ENCODE results near the gene SPHK1. TPM values are rescaled to one million over a fixed set of nuclear protein-coding genes. Genes with fewer than 3 reads are reported as not detected.

Gene SPHK1
- total RNA-seq, 1 donor from 2014 or later = 26.8 TPM

GRCh38 chr17:76416457-76416856 lies 32.0 kb downstream of the SPHK1 start:
- intact Hi-C loops (cut with micrococcal nuclease) = no loop called here

DNA sequence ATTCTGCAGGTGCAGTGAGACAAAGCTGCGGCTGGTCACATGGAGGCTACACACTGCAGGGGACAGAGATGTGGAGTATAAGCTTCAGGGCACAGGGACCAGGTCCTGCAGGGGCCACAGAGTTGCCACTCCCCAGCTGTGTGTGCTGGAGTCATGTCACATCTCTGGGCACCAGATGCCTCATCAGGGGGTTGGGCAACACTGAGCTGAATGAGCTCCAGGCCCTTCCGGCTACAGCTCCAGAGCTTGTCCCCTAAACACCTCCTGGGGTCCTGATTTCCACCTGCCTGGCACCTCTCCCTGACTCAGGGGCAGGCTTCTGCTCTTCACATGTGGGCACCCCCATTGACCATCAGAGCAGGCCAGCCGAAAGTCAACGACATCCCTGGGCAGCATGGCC lies 32.5 kb downstream of the SPHK1 start:
- no peak overlapping the region for H3K4me3 Mint-ChIP-seq
- peaks cover 12% of the 10 kb centered on the region for H3K4me1 Mint-ChIP-seq
- H3K27ac Mint-ChIP-seq = no peak overlapping the region
- peaks cover 3% of the 10 kb centered on the region for H3K36me3 Mint-ChIP-seq (ENCODE audit: low read depth)
- H3K9me3 Mint-ChIP-seq = no peaks in the 10 kb centered on the region
- no peaks in the 10 kb centered on the region for H3K27me3 Mint-ChIP-seq
- intact Hi-C loops (cut with micrococcal nuclease) = no loop called here
- no peak for DNase-seq

More at GRCh38 chr17:76416457-76416856, 32.0 kb downstream of the SPHK1 start:
- Mint-ChIP-seq H3K27me3 (no peaks in the 10 kb centered on the region), H3K27ac (no peak overlapping the region), H3K4me1 (peaks cover 12% of the 10 kb centered on the region), H3K4me3 (no peak overlapping the region), H3K9me3 (no peaks in the 10 kb centered on the region), H3K36me3 (ENCODE audit: low read depth) (peaks cover 2% of the 10 kb centered on the region)
- DNase-seq = no peak

- Mint-ChIP-seq H3K27me3 (no peaks in the 10 kb centered on the region), H3K27ac (no peak overlapping the region)
Observed at GRCh38 chr17:76417499-76418143, 33.2 kb downstream of the SPHK1 start.

DNA sequence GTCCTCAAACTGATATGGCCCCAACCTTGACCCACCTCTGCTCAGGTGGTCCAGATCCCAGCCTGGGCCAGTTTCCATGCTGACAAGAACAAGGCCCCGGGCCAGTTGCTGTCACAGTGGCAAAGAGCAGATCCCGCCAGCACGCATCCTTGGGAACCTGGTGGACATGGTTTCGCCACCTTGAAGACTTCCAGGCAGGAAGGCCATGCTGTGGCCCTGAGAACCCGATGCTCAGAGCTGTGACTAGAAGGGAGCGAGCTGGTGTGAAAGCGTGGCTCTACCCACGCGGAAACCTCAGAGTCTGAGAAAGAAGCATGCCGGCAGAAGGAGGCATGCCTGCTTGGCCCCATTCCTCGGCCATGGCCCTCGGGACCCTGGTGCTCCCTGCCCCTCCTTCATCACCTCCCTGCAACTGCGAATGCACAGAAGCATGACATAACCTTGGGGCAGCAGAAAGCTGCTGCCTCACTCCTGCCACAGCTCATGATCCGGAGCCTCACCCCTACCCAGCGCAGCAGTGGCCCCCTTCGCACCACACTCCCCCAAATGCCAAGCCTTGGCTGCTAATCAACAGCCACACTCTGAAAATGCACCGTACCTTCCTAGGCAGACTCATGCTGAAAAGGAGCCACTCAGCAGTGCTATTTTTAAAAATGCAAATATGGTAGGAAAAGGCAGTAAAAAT lies 35.3 kb downstream of the SPHK1 start:
- H3K9me3 Mint-ChIP-seq = no peaks in the 10 kb centered on the region
- H3K4me1 Mint-ChIP-seq = peaks cover 8% of the 10 kb centered on the region
- DNase-seq = no peak
- H3K36me3 Mint-ChIP-seq (ENCODE audit: low read depth) = peaks cover 1% of the 10 kb centered on the region
- no peaks in the 10 kb centered on the region for H3K27me3 Mint-ChIP-seq
- no peak overlapping the region for H3K4me3 Mint-ChIP-seq
- no peak overlapping the region for H3K27ac Mint-ChIP-seq
- intact Hi-C loops (cut with micrococcal nuclease) = no loop called here

More at GRCh38 chr17:76417499-76418143, 33.2 kb downstream of the SPHK1 start:
- no peak for DNase-seq
- H3K36me3 Mint-ChIP-seq (ENCODE audit: low read depth) = peaks cover 3% of the 10 kb centered on the region
- intact Hi-C loops (cut with micrococcal nuclease) = no loop called here
- H3K4me3 Mint-ChIP-seq = no peak overlapping the region
- peaks cover 12% of the 10 kb centered on the region for H3K4me1 Mint-ChIP-seq
- H3K9me3 Mint-ChIP-seq = no peaks in the 10 kb centered on the region

DNA sequence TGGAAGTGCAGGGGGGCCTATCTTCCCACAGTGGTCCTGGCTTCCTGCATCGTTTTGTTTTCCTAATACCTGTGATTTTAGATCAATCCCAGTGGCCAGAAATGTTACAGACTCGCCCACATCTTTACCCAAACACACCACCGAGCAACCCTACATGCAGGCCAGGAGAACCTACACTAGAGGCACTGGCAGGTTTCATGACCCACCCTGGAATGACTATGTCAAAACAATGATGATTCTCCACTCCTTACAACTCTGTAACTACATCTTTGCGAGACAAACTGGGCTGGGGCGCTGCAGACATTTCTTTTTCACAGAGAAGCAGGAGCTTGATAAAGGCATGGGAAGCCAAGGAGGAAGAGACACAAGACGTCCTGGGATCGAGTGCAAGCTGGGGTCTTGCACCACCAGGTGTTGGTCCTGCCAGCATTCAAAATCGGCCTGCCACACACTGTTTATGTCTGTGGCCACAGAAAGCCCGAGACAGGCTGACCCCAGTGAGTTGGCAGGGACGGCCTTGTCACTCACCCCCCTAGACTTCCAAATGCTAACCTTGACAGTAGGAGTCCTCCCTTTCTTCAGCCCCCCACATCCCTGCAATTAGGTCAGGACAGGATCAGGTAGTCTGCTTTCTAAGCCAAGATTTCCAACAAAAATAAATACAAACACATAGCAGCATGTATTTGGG lies 36.1 kb downstream of the SPHK1 start:
- Mint-ChIP-seq H3K27me3 (no peaks in the 10 kb centered on the region), H3K4me1 (peaks cover 10% of the 10 kb centered on the region), H3K27ac (no peak overlapping the region), H3K4me3 (no peak overlapping the region), H3K36me3 (ENCODE audit: low read depth) (peaks cover 1% of the 10 kb centered on the region), H3K9me3 (no peaks in the 10 kb centered on the region)
- intact Hi-C loops (cut with micrococcal nuclease) = no loop called here
- DNase-seq = no peak

DNA sequence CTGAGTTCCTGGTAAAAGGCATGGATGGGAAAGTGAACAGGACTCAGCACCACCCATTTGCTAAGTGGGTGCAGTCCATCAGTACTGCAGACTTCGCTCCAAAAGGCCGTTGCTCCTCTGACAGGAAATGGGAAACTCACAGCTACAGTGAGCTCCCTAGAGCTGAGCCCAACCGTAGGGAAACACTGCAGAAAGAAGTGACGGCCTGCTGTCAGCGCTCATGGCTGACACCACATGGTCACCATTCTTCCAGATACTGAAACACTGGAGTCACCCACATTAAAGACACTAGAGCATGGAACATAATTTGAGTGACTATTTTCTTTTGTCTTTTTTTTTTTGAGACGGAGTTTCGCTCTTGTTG lies 36.6 kb downstream of the SPHK1 start:
- intact Hi-C loops (cut with micrococcal nuclease) = no loop called here
- H3K4me1 Mint-ChIP-seq = peaks cover 11% of the 10 kb centered on the region
- no peak overlapping the region for H3K4me3 Mint-ChIP-seq
- H3K27me3 Mint-ChIP-seq = no peaks in the 10 kb centered on the region
- H3K27ac Mint-ChIP-seq = no peak overlapping the region
- H3K36me3 Mint-ChIP-seq (ENCODE audit: low read depth) = peaks cover 1% of the 10 kb centered on the region
- no peak for DNase-seq
- no peaks in the 10 kb centered on the region for H3K9me3 Mint-ChIP-seq

GRCh38 chr17:76422406-76422805 lies 38.0 kb downstream of the SPHK1 start:
- no peaks in the 10 kb centered on the region for H3K27me3 Mint-ChIP-seq
- H3K27ac Mint-ChIP-seq = no peak overlapping the region

DNA sequence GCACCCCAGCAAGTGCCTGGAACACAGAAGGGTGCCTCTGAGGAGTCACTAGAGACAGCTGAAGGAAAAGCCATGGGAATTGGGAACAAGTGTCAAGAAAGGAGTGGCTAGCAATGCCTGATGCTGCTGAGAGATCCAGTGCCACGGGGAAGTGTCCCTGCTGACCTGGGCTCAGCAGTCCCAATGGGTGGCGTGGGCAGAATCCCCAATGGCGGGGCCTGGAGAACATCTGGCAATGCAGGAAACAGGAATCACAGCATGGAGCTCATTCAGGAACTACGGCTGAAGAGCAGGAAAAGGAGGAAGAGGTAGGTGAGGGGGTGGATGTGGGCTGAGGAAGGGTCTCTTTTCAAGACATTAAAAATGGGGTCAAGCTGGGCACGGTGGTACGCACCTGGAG lies 38.5 kb downstream of the SPHK1 start:
- H3K27ac Mint-ChIP-seq = no peak overlapping the region
- H3K9me3 Mint-ChIP-seq = no peaks in the 10 kb centered on the region
- H3K4me1 Mint-ChIP-seq = peaks cover 12% of the 10 kb centered on the region
- intact Hi-C loops (cut with micrococcal nuclease) = no loop called here
- no peaks in the 10 kb centered on the region for H3K27me3 Mint-ChIP-seq
- peaks cover 1% of the 10 kb centered on the region for H3K36me3 Mint-ChIP-seq (ENCODE audit: low read depth)
- DNase-seq = no peak
- H3K4me3 Mint-ChIP-seq = no peak overlapping the region

More at GRCh38 chr17:76422406-76422805, 38.0 kb downstream of the SPHK1 start:
- intact Hi-C loops (cut with micrococcal nuclease) = no loop called here
- peaks cover 16% of the 10 kb centered on the region for H3K4me1 Mint-ChIP-seq
- no peak overlapping the region for H3K4me3 Mint-ChIP-seq
- DNase-seq = no peak
- H3K36me3 Mint-ChIP-seq (ENCODE audit: low read depth) = peaks cover 1% of the 10 kb centered on the region
- no peaks in the 10 kb centered on the region for H3K9me3 Mint-ChIP-seq

DNA sequence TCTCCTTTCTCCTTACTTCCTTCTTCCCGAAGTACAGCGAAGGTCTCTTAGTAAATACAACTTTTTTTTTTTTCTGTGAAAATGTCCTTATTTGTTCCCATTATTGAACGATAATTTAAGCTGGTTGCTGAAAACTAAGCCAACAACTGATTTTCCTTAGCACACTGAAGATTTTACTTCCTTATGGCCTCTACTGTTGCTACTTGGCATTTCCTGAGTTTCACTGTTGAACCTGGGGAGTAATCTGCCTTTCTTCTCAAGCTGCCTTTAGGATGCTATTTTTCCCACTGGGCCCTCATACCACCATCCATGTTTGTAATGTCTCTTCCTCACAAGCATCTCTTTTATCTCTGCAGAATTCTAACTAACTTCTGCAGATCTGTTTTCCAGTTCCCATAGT lies 42.4 kb downstream of the SPHK1 start:
- H3K4me1 Mint-ChIP-seq = peaks cover 11% of the 10 kb centered on the region
- no peaks in the 10 kb centered on the region for H3K27me3 Mint-ChIP-seq
- no peaks in the 10 kb centered on the region for H3K9me3 Mint-ChIP-seq
- intact Hi-C loops (cut with micrococcal nuclease) = no loop called here
- DNase-seq = no peak
- no peak overlapping the region for H3K4me3 Mint-ChIP-seq
- H3K27ac Mint-ChIP-seq = no peak overlapping the region
- peaks cover 1% of the 10 kb centered on the region for H3K36me3 Mint-ChIP-seq (ENCODE audit: low read depth)

GRCh38 chr17:76427501-76428231 lies 43.3 kb downstream of the SPHK1 start:
- no peak overlapping the region for H3K4me3 Mint-ChIP-seq
- intact Hi-C loops (cut with micrococcal nuclease) = no loop called here
- no peak overlapping the region for H3K27ac Mint-ChIP-seq
- peaks cover 1% of the 10 kb centered on the region for H3K36me3 Mint-ChIP-seq (ENCODE audit: low read depth)
- peaks cover 11% of the 10 kb centered on the region for H3K4me1 Mint-ChIP-seq
- no peaks in the 10 kb centered on the region for H3K9me3 Mint-ChIP-seq
- no peaks in the 10 kb centered on the region for H3K27me3 Mint-ChIP-seq
- DNase-seq = no peak

GRCh38 chr17:76428511-76428910 lies 44.1 kb downstream of the SPHK1 start:
- H3K9me3 Mint-ChIP-seq = no peaks in the 10 kb centered on the region
- H3K27ac Mint-ChIP-seq = no peak overlapping the region
- H3K4me3 Mint-ChIP-seq = no peak overlapping the region
- H3K27me3 Mint-ChIP-seq = no peaks in the 10 kb centered on the region
- intact Hi-C loops (cut with micrococcal nuclease) = no loop called here
- no peak for DNase-seq
- peaks cover 12% of the 10 kb centered on the region for H3K4me1 Mint-ChIP-seq
- peaks cover 1% of the 10 kb centered on the region for H3K36me3 Mint-ChIP-seq (ENCODE audit: low read depth)

DNA sequence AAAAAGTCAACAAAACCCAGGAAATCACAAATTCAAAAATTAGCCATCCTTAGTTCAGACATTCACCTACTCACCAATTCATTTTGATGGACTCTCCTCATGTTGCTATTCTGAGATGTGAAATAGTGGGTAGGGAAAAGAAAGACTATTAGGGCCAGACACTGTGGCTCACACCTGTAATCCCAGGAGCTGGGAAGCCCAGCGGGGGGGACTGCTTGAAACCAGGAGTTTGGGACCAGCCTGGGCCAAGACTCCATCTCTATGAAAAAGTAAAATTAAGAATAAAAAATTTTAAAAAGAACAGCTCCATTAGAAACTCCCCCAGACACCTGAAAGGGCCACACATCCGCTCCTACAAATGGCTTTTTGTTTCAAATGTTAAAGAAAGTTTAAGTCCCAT lies 47.1 kb downstream of the SPHK1 start:
- intact Hi-C loops (cut with micrococcal nuclease) = no loop called here
- Mint-ChIP-seq H3K27ac (no peak overlapping the region), H3K4me3 (no peak overlapping the region), H3K9me3 (no peaks in the 10 kb centered on the region), H3K36me3 (ENCODE audit: low read depth) (peaks cover 1% of the 10 kb centered on the region), H3K4me1 (peaks cover 7% of the 10 kb centered on the region), H3K27me3 (no peaks in the 10 kb centered on the region)
- no peak for DNase-seq

GRCh38 chr17:76432004-76432403 lies 47.6 kb downstream of the SPHK1 start:
- no peaks in the 10 kb centered on the region for H3K27me3 Mint-ChIP-seq
- H3K9me3 Mint-ChIP-seq = no peaks in the 10 kb centered on the region
- no peak overlapping the region for H3K4me3 Mint-ChIP-seq
- H3K4me1 Mint-ChIP-seq = peaks cover 4% of the 10 kb centered on the region
- no peak for DNase-seq
- intact Hi-C loops (cut with micrococcal nuclease) = no loop called here
- no peak overlapping the region for H3K27ac Mint-ChIP-seq
- H3K36me3 Mint-ChIP-seq (ENCODE audit: low read depth) = peaks cover 1% of the 10 kb centered on the region

Data from activated CD4-positive, alpha-beta T cell treated with anti-CD3 and anti-CD28 coated beads, Interleukin-2, amount 10 ng/mL, durations not matched to agents 24 days and 14 days (primary cell).